Suprapubic skin (tissue), 3 donors: ENCODE measurements around the gene IL1RAPL2.

Source experiments
- POLR2A ChIP-seq, 2 donors: fragments of 450-650 bp; IDR thresholded peaks; one replicate each; pipeline ENCODE4 v1.6.1; 2017; ENCODE audit warnings: antibody characterized with exemption in 2 of 2, mild to moderate bottlenecking in 2 of 2, moderate library complexity in 2 of 2
- TF ChIP-seq, protein P1 (sequence below), 2 donors: fragments of 200-600 bp in 1 of 2; fragments of 450-650 bp in 1 of 2; sonication (generic) in 1 of 2; IDR thresholded peaks; one replicate each; pipeline ENCODE4 v1.5.1; 2016 to 2019; ENCODE audit warnings: antibody characterized with exemption in 2 of 2, mild to moderate bottlenecking in 1 of 2, moderate library complexity in 1 of 2

DNA sequence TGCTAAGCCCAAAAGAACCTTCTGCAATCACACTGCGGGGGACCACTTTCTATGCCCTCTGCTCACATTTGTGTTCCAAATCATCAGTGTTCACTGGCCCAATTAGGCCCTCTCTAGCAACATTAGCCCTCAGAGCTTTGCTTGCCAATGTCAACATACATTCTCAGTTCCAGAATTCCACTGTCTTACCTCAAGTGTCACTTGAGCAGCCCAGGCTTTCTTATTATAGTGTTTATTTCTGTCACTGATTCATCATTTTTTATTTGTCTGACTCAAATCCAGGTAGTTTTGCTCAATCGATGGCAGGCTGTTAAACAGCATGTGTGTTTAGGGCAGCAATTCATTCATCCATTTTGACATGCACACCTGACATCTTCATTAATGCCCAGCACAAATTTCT is 363.3 kb downstream of the IL1RAPL2 start:
- TF ChIP-seq, protein P1, sequence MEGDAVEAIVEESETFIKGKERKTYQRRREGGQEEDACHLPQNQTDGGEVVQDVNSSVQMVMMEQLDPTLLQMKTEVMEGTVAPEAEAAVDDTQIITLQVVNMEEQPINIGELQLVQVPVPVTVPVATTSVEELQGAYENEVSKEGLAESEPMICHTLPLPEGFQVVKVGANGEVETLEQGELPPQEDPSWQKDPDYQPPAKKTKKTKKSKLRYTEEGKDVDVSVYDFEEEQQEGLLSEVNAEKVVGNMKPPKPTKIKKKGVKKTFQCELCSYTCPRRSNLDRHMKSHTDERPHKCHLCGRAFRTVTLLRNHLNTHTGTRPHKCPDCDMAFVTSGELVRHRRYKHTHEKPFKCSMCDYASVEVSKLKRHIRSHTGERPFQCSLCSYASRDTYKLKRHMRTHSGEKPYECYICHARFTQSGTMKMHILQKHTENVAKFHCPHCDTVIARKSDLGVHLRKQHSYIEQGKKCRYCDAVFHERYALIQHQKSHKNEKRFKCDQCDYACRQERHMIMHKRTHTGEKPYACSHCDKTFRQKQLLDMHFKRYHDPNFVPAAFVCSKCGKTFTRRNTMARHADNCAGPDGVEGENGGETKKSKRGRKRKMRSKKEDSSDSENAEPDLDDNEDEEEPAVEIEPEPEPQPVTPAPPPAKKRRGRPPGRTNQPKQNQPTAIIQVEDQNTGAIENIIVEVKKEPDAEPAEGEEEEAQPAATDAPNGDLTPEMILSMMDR (IDR thresholded peaks at IDR 0.05) = no peak
- TF ChIP-seq POLR2A (IDR thresholded peaks at IDR 0.05) = no peak
